Muscle of leg (tissue), 11 donors: ENCODE results near the gene PCYT1A. TPM values are rescaled to one million over a fixed set of nuclear protein-coding genes. Genes with fewer than 3 reads are reported as not detected.
A peak's percentile ranks its signal among the peaks of the same experiment; 100 is the strongest.

Source experiments
- DNase-seq: peaks from one replicate; pipeline ENCODE4 v3.0.0; 2013
- H3K27ac ChIP-seq: one replicate; pipeline ENCODE4 v1.5.1; 2013; ENCODE audit warnings: mild to moderate bottlenecking, low read length, control low read depth
- H3K27me3 ChIP-seq: one replicate; pipeline ENCODE4 v1.6.1; 2013; ENCODE audit warnings: low read length; ENCODE audit not compliant: control insufficient read depth, insufficient read depth
- H3K36me3 ChIP-seq: one replicate; pipeline ENCODE4 v1.6.1; 2013; ENCODE audit warnings: low read length; ENCODE audit not compliant: control insufficient read depth, insufficient read depth
- H3K4me1 ChIP-seq: one replicate; pipeline ENCODE4 v1.6.1; 2013; ENCODE audit warnings: low read length; ENCODE audit not compliant: control insufficient read depth, insufficient read depth
- H3K4me3 ChIP-seq: one replicate; pipeline ENCODE4 v1.5.1; 2013; ENCODE audit warnings: low read length, control low read depth
- H3K9me3 ChIP-seq: replicated peaks from 2 replicates; pipeline ENCODE4 v1.6.1; 2013; ENCODE audit warnings: low read depth, low read length; ENCODE audit not compliant: control insufficient read depth
- WGBS: methylation state at CpG from one replicate; pipeline ENCODE4 v1.1.5; 2013; ENCODE audit warnings: missing lambda C conversion rate; ENCODE audit not compliant: insufficient coverage; 5-methylcytosine and 5-hydroxymethylcytosine counted together
- polyA plus RNA-seq, 8 donors: library from polyadenylated mRNA; unstranded; fragments of 120-200 nt; gene quantifications; one replicate each; pipeline versions ENCODE4 v1.2.1 to v1.2.3, GENCODE V29; 2013; ENCODE audit warnings: inconsistent platforms in 1 of 8, low replicate concordance in 1 of 8; ENCODE audit not compliant: insufficient read length in 8 of 8, insufficient read depth in 1 of 8
- total RNA-seq: library from RNA; stranded (reverse); fragments of 120-200 nt; gene quantifications from one replicate; pipeline ENCODE4 v1.2.4, GENCODE V29; 2013

The PCYT1A gene
- total and polyA plus RNA-seq, 9 donors, result 29.9 to 41.9 (median 37.4) TPM

DNA sequence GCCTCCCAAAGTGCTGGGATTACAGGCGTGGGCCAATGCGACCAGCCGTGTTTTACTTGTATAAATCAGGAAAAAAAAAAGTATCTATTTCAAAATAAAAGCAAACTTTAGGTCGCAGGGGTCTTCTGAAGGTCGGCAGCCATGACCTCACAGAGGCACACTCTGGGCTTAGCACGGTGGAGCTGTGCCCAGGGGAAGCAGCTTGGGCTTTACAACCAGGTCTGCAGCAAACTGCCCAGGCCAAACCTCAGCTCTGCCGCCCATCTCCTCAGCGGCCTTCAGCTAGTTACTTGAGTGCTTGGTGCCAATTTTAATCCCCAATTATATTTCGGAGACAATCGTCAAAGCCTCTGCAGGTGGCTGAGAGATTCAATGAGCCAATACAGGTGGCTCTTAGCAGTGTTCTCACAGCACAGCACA is 106.4 kb downstream of the PCYT1A start:
- Histone ChIP-seq H3K36me3 (no peaks in the 10 kb centered on the region), H3K27me3 (no peaks in the 10 kb centered on the region), H3K4me3 (no peak overlapping the region), H3K9me3 (no peaks in the 10 kb centered on the region), H3K27ac (no peak overlapping the region), H3K4me1 (peaks cover 15% of the 10 kb centered on the region)
- DNase-seq, result no peak
- 57% methylated on average over 3 of the region's 10 CpGs for WGBS

DNA sequence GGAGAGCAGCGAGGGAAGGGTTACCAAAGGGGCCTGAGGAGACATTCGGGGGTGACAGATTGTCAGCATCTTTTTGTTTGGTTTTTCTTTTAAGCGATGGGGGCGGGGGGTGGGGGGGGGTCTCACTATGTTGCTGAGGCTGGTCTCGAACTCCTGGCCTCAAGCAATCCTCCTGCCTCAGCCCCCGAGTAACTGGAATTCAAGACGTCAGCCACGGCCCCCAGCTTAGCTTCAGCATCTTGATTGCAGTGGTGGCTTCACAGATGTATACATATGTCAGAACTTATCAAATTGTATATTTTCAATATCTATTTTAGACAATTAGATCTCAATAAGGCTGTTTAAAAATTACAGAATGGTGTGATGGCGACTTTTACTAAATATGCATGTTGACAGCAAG is 107.2 kb downstream of the PCYT1A start:
- no peaks in the 10 kb centered on the region for H3K9me3 ChIP-seq
- peak overlapping the region; percentile 62 for H3K27ac ChIP-seq
- H3K36me3 ChIP-seq, result no peaks in the 10 kb centered on the region
- no peaks in the 10 kb centered on the region for H3K27me3 ChIP-seq
- H3K4me1 ChIP-seq, result peaks cover 13% of the 10 kb centered on the region
- WGBS, result 75% methylated on average over 4 of the region's 9 CpGs
- no peak overlapping the region for H3K4me3 ChIP-seq
- no peak for DNase-seq

Other genes starting within 250 kb of the PCYT1A start
- gene TFRC, start 205.6 kb downstream of the PCYT1A start, total RNA-seq, result 46.2 TPM
- 10 to 100 TPM; 24.7 to 45.8 (median 30.7) TPM for gene TFRC, start 205.6 kb downstream of the PCYT1A start, polyA plus RNA-seq
- not detected for gene ZDHHC19, start 76.3 kb downstream of the PCYT1A start, total RNA-seq
- under 1 TPM in 2 of 8 donors, not detected in 6; 0.24 to 0.32 TPM for gene ZDHHC19, start 76.3 kb downstream of the PCYT1A start, polyA plus RNA-seq
- gene SLC51A, start 71.2 kb downstream of the PCYT1A start, total RNA-seq, result 0.44 TPM
- 1 to 10 TPM; 4.4 to 9.0 (median 6.7) TPM for gene SLC51A, start 71.2 kb downstream of the PCYT1A start, polyA plus RNA-seq
- 8.8 TPM for gene DYNLT2B, start 30.5 kb upstream of the PCYT1A start, total RNA-seq
- gene DYNLT2B, start 30.5 kb upstream of the PCYT1A start, polyA plus RNA-seq, result 10 to 100 TPM in 6 of 8 donors, 1 to 10 TPM in 2; 8.3 to 13.6 (median 10.8) TPM
- not detected for gene TM4SF19, start 50.7 kb upstream of the PCYT1A start, total RNA-seq
- under 1 TPM in 6 of 8 donors, not detected in 2; 0.15 to 0.44 (median 0.33) TPM for gene TM4SF19, start 50.7 kb upstream of the PCYT1A start, polyA plus RNA-seq
- gene UBXN7, start 144.7 kb upstream of the PCYT1A start, total RNA-seq, result 14.3 TPM
- 10 to 100 TPM; 12.8 to 22.0 (median 16.7) TPM for gene UBXN7, start 144.7 kb upstream of the PCYT1A start, polyA plus RNA-seq
- 11.9 TPM for gene RNF168, start 216.0 kb upstream of the PCYT1A start, total RNA-seq
- 10 to 100 TPM in 2 of 8 donors, 1 to 10 TPM in 6; 7.3 to 11.7 (median 9.7) TPM for gene RNF168, start 216.0 kb upstream of the PCYT1A start, polyA plus RNA-seq
- gene SMCO1, start 227.6 kb upstream of the PCYT1A start, total RNA-seq, result 1.6 TPM
- 1 to 10 TPM; 1.2 to 4.1 (median 1.8) TPM for gene SMCO1, start 227.6 kb upstream of the PCYT1A start, polyA plus RNA-seq